Measurements from ENCODE around the gene COL11A1.

DNA sequence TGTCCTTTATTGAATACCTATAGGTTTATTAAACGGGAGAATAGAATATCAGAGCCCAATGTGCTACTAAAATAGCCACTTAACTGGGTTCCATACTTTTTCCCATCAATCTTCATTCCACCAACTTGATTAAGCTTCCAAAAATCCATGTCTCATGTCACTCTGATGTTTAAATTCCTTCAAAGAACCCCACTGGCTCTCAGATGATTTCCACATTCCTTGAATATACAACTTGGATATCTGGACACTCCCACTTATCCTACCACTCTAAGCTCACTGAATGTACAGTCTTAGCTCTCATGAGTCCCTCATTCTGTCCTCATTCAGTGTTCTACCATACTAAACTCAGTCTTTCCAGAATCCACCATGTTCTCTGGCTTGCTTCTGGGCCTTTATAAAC, 21.1 kb downstream of the COL11A1 start:
- TF ChIP-seq, protein P1, sequence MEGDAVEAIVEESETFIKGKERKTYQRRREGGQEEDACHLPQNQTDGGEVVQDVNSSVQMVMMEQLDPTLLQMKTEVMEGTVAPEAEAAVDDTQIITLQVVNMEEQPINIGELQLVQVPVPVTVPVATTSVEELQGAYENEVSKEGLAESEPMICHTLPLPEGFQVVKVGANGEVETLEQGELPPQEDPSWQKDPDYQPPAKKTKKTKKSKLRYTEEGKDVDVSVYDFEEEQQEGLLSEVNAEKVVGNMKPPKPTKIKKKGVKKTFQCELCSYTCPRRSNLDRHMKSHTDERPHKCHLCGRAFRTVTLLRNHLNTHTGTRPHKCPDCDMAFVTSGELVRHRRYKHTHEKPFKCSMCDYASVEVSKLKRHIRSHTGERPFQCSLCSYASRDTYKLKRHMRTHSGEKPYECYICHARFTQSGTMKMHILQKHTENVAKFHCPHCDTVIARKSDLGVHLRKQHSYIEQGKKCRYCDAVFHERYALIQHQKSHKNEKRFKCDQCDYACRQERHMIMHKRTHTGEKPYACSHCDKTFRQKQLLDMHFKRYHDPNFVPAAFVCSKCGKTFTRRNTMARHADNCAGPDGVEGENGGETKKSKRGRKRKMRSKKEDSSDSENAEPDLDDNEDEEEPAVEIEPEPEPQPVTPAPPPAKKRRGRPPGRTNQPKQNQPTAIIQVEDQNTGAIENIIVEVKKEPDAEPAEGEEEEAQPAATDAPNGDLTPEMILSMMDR (IDR thresholded peaks at IDR 0.05): no peak
- no peak for TF ChIP-seq POLR2A (IDR thresholded peaks at IDR 0.05)
